HG03354 (cell line): Measurements from ENCODE around the gene CELSR1.

ENCODE experiments used
- ATAC-seq: cut with Tn5 transposase; IDR thresholded peaks from one replicate; pipeline ENCODE4 v1.9.1; 2021; ENCODE audit warnings: mild to moderate bottlenecking; ENCODE audit not compliant: unreplicated experiment, poor library complexity, severe bottlenecking

Gene CELSR1

GRCh38 chr22:46466255-46466676, 71.2 kb downstream of the CELSR1 start:
- no peak for ATAC-seq

GRCh38 chr22:46465793-46466192, 71.6 kb downstream of the CELSR1 start:
- no peak for ATAC-seq

- ATAC-seq = no peak
Observed at GRCh38 chr22:46465345-46465720, 72.1 kb downstream of the CELSR1 start.

GRCh38 chr22:46464701-46465344, 72.6 kb downstream of the CELSR1 start:
- no peak for ATAC-seq

GRCh38 chr22:46464296-46464695, 73.1 kb downstream of the CELSR1 start:
- no peak for ATAC-seq

- no peak for ATAC-seq
Observed at GRCh38 chr22:46463435-46464227, 73.8 kb downstream of the CELSR1 start.

- no peak for ATAC-seq
Observed at GRCh38 chr22:46462726-46463371, 74.6 kb downstream of the CELSR1 start.

GRCh38 chr22:46461566-46462180, 75.7 kb downstream of the CELSR1 start:
- no peak for ATAC-seq

GRCh38 chr22:46460857-46461256, 76.6 kb downstream of the CELSR1 start:
- ATAC-seq = no peak

GRCh38 chr22:46459347-46460065, 77.9 kb downstream of the CELSR1 start:
- ATAC-seq = no peak

GRCh38 chr22:46458525-46458924, 78.9 kb downstream of the CELSR1 start:
- no peak for ATAC-seq

- ATAC-seq = no peak
Observed at GRCh38 chr22:46457502-46458488, 79.6 kb downstream of the CELSR1 start.

GRCh38 chr22:46456818-46457163, 80.6 kb downstream of the CELSR1 start:
- ATAC-seq = no peak

- no peak for ATAC-seq
Observed at GRCh38 chr22:46455446-46455845, 82.0 kb downstream of the CELSR1 start.

- no peak for ATAC-seq
Observed at GRCh38 chr22:46454504-46455269, 82.7 kb downstream of the CELSR1 start.

GRCh38 chr22:46453829-46454503, 83.5 kb downstream of the CELSR1 start:
- no peak for ATAC-seq

GRCh38 chr22:46453006-46453828, 84.2 kb downstream of the CELSR1 start:
- no peak for ATAC-seq
